GM19240 (cell line): ENCODE results near the gene SGK1.
"Not testable (repeated sequence)": the region's sequence is repeated elsewhere in the genome, so short reads cannot be mapped to it uniquely, and the experiment has no call there.

Experiments used
- DNase-seq: peaks from one replicate; pipeline ENCODE4 v3.0.0; 2011; ENCODE audit warnings: low spot score; ENCODE audit not compliant: insufficient read length

SGK1 gene

GRCh38 chr6:134230087-134230700, 87.7 kb downstream of the SGK1 start:
- no peak for DNase-seq

- no peak for DNase-seq
Measured at GRCh38 chr6:134229520-134229919, 88.4 kb downstream of the SGK1 start.

- no peak for DNase-seq
Measured at GRCh38 chr6:134223796-134224420, 94.0 kb downstream of the SGK1 start.

GRCh38 chr6:134221250-134221649, 96.7 kb downstream of the SGK1 start:
- DNase-seq = no peak

- DNase-seq = no peak
Measured at GRCh38 chr6:134217798-134218140, 100.1 kb downstream of the SGK1 start.

GRCh38 chr6:134217105-134217797, 100.7 kb downstream of the SGK1 start:
- no peak for DNase-seq

GRCh38 chr6:134216301-134217010, 101.5 kb downstream of the SGK1 start:
- DNase-seq = no peak

GRCh38 chr6:134213410-134213809, 104.5 kb downstream of the SGK1 start:
- DNase-seq = not testable (repeated sequence)

GRCh38 chr6:134211297-134211696, 106.6 kb downstream of the SGK1 start:
- no peak for DNase-seq

GRCh38 chr6:134207421-134207820, 110.5 kb downstream of the SGK1 start:
- DNase-seq = no peak

GRCh38 chr6:134205366-134205765, 112.5 kb downstream of the SGK1 start:
- no peak for DNase-seq

- DNase-seq = not testable (repeated sequence)
Measured at GRCh38 chr6:134204759-134205158, 113.2 kb downstream of the SGK1 start.

- DNase-seq = no peak
Measured at GRCh38 chr6:134204031-134204430, 113.9 kb downstream of the SGK1 start.

GRCh38 chr6:134201716-134202115, 116.2 kb downstream of the SGK1 start:
- DNase-seq = no peak

GRCh38 chr6:134199848-134200606, 117.9 kb downstream of the SGK1 start:
- no peak for DNase-seq

GRCh38 chr6:134198093-134198492, 119.8 kb downstream of the SGK1 start:
- DNase-seq = no peak

GRCh38 chr6:134197685-134198084, 120.2 kb downstream of the SGK1 start:
- DNase-seq = not testable (repeated sequence)

GRCh38 chr6:134196568-134197193, 121.2 kb downstream of the SGK1 start:
- DNase-seq = no peak

GRCh38 chr6:134195985-134196384, 121.9 kb downstream of the SGK1 start:
- DNase-seq = no peak

GRCh38 chr6:134195164-134195906, 122.6 kb downstream of the SGK1 start:
- no peak for DNase-seq
